OCI-LY1 (cell line): ENCODE results near the gene BCAS2.

Source experiments
- H2AFZ ChIP-seq: fragments of 200-600 bp; sonication (generic), shearing (Covaris generic); 2 replicates; pipeline ENCODE4 v1.6.0; 2014; ENCODE audit warnings: antibody characterized with exemption, mild to moderate bottlenecking, low read length
- H3F3A ChIP-seq: fragments of 200-600 bp; sonication (generic), shearing (Covaris generic); 2 replicates; pipeline ENCODE4 v1.6.0; 2014; ENCODE audit warnings: mild to moderate bottlenecking, antibody characterized with exemption, low read length, moderate library complexity; ENCODE audit not compliant: insufficient read depth
- H3K27ac ChIP-seq: fragments of 200-600 bp; sonication (generic); 2 replicates; pipeline ENCODE4 v1.5.1; 2014; ENCODE audit warnings: low read length, mixed run types, mild to moderate bottlenecking, low read depth; ENCODE audit not compliant: poor library complexity, severe bottlenecking
- H3K27me3 ChIP-seq: fragments of 200-600 bp; sonication (generic); 2 replicates; pipeline ENCODE4 v1.6.0; 2014; ENCODE audit warnings: antibody characterized with exemption, mild to moderate bottlenecking, low read length, moderate library complexity; ENCODE audit not compliant: insufficient read depth
- H3K36me3 ChIP-seq: fragments of 200-600 bp; sonication (generic); 2 replicates; pipeline ENCODE4 v1.6.1; 2014; ENCODE audit warnings: mild to moderate bottlenecking, antibody characterized with exemption, low read length, moderate library complexity, mixed read lengths; ENCODE audit not compliant: insufficient read depth
- H3K4me1 ChIP-seq: fragments of 200-600 bp; sonication (generic); 2 replicates; pipeline ENCODE4 v1.5.1; 2014; ENCODE audit warnings: mild to moderate bottlenecking, low read length, moderate library complexity; ENCODE audit not compliant: insufficient read depth, severe bottlenecking
- H3K4me2 ChIP-seq: fragments of 200-600 bp; sonication (generic), shearing (Covaris generic); 2 replicates; pipeline ENCODE4 v1.6.1; 2014; ENCODE audit warnings: low read length
- H3K4me3 ChIP-seq: fragments of 200-600 bp; sonication (generic); 2 replicates; pipeline ENCODE4 v1.5.1; 2014; ENCODE audit warnings: low read length, low read depth, mild to moderate bottlenecking, mixed read lengths; ENCODE audit not compliant: poor library complexity, severe bottlenecking
- H3K79me2 ChIP-seq: fragments of 200-600 bp; shearing (Covaris generic); 2 replicates; pipeline ENCODE4 v1.6.1; 2016; ENCODE audit warnings: mixed run types, low read length, mixed read lengths; ENCODE audit not compliant: insufficient read depth
- H3K9ac ChIP-seq: fragments of 200-600 bp; sonication (generic), shearing (Covaris generic); 2 replicates; pipeline ENCODE4 v1.6.1; 2014; ENCODE audit warnings: mild to moderate bottlenecking, low read length, mixed read lengths
- H3K9me2 ChIP-seq: fragments of 200-600 bp; sonication (generic), shearing (Covaris generic); 2 replicates; pipeline ENCODE4 v1.6.1; 2014; ENCODE audit warnings: low read depth, mild to moderate bottlenecking, low read length, mixed read lengths
- H3K9me3 ChIP-seq: fragments of 200-600 bp; shearing (Covaris generic); 2 replicates; pipeline ENCODE4 v1.6.1; 2014; ENCODE audit warnings: low read length, mixed read lengths
- H4K20me1 ChIP-seq: fragments of 200-600 bp; sonication (generic), shearing (Covaris generic); 2 replicates; pipeline ENCODE4 v1.6.0; 2016; ENCODE audit warnings: mild to moderate bottlenecking, low read length; ENCODE audit not compliant: insufficient read depth
- EZH2 ChIP-seq: fragments of 200-600 bp; sonication (generic), shearing (Covaris generic); IDR thresholded peaks from 2 replicates; pipeline ENCODE4 v1.8.0; 2017; ENCODE audit warnings: borderline replicate concordance, mixed run types, mild to moderate bottlenecking, antibody characterized with exemption, low read length, moderate library complexity, mixed read lengths
- TF ChIP-seq, protein P1 (sequence below): fragments of 200-600 bp; sonication (generic), shearing (Covaris generic); IDR thresholded peaks from 2 replicates; pipeline ENCODE4 v1.5.1; 2017; ENCODE audit warnings: mild to moderate bottlenecking, antibody characterized with exemption, low read length, moderate library complexity, mixed read lengths

BCAS2 gene

DNA sequence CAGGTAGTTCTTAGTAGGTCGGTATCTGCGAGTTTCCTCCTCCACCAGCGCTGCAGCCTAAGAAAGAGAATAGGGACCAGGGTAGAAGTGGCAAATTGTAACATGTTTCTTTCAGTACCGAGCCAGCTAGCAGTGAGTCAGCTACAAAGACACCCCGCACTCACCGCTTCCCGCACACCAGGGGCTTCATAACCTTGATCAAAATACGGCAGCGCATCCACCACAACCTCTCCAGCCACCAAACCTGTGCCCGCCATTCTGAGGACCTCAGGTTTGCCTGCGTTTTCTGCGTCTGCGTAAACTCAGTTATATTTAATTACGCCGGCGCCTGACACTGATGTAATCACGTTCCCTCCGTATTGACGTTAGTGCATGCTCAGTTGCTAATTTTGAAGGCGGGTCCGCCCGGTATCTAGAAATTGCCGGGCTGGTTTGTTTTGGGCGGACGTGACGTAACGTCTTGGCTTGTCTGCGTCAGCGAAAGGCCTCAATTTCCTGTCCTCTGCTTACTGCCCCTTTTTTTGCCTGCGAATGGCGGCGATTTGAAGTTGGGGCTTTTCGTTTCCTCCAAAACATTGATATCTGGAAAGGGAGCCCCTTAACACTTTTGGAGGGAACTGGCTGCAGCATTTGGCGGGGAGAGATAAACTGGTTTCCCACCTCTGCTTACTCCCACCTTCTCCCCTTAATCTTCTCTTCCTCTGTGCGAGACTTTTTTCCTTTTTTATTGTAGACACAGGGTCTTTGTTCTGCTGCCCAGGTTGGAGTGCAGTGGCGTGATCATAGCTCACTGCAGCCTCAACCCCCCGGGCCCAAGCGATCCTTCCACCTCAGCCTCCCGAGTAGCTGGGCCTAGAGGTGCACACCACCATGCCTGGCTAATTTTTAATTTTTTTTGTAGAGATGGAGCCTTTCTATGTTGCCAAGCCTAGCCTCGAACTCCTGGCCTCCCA, at the start of gene BCAS2:
TSS of gene BCAS2 (minus strand) at position 281 of the 953 bp plus-strand sequence. CDS start at position 257, 24 bp downstream.
- H3K27ac ChIP-seq, result no peak within 1 kb of the TSS

DNA sequence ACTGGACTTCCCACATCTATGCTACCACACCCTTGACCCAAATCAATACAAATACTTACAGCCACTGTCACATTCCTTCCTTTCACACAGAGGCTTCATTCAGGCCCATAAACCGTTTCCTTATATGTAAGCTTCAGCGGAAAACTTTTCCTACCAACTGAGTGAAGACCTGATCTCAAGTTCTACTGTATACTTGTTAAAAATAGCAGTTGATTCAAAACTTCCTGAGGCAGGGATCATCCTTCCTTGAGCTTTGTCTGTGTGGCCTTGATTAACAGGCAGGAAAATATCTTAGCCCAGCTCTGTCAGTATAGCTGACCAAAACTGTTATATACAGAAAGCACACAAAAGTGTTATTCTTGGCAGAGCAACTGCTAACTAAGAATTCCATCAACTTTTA, 45.7 kb upstream of the BCAS2 start:
- no peak overlapping the region for H3K9ac ChIP-seq
- no peaks in the 10 kb centered on the region for H3F3A ChIP-seq
- no peak overlapping the region for H3K27ac ChIP-seq
- no peak overlapping the region for H2AFZ ChIP-seq
- no peak overlapping the region for H3K4me3 ChIP-seq
- no peak overlapping the region for H3K4me2 ChIP-seq
- H3K9me3 ChIP-seq, result no peaks in the 10 kb centered on the region
- no peaks in the 10 kb centered on the region for H4K20me1 ChIP-seq
- H3K9me2 ChIP-seq, result no peaks in the 10 kb centered on the region
- H3K79me2 ChIP-seq, result no peaks in the 10 kb centered on the region
- H3K4me1 ChIP-seq, result no peaks in the 10 kb centered on the region
- no peaks in the 10 kb centered on the region for H3K36me3 ChIP-seq
- TF ChIP-seq, protein P1, sequence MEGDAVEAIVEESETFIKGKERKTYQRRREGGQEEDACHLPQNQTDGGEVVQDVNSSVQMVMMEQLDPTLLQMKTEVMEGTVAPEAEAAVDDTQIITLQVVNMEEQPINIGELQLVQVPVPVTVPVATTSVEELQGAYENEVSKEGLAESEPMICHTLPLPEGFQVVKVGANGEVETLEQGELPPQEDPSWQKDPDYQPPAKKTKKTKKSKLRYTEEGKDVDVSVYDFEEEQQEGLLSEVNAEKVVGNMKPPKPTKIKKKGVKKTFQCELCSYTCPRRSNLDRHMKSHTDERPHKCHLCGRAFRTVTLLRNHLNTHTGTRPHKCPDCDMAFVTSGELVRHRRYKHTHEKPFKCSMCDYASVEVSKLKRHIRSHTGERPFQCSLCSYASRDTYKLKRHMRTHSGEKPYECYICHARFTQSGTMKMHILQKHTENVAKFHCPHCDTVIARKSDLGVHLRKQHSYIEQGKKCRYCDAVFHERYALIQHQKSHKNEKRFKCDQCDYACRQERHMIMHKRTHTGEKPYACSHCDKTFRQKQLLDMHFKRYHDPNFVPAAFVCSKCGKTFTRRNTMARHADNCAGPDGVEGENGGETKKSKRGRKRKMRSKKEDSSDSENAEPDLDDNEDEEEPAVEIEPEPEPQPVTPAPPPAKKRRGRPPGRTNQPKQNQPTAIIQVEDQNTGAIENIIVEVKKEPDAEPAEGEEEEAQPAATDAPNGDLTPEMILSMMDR, result no peak
- no peak for TF ChIP-seq EZH2
- no peaks in the 10 kb centered on the region for H3K27me3 ChIP-seq

More for the DNA sequence above, at the start of gene BCAS2:
- Histone ChIP-seq H4K20me1 (no peaks in the 10 kb centered on the region), H3K4me1 (peaks cover 21% of the 10 kb centered on the region), H3K9me2 (no peaks in the 10 kb centered on the region), H3K27me3 (no peaks in the 10 kb centered on the region), H3F3A (no peaks in the 10 kb centered on the region), H3K36me3 (peaks cover 28% of the 10 kb centered on the region), H3K9me3 (no peaks in the 10 kb centered on the region), H3K79me2 (peaks cover 10% of the 10 kb centered on the region), H3K4me3 (peak within 1 kb of the TSS; percentile 75), H3K4me2 (peak within 1 kb of the TSS; percentile 67), H3K9ac (peak within 1 kb of the TSS; percentile 80), H2AFZ (peak within 1 kb of the TSS; percentile 29; the same call in 1 of the 2 replicates)
- TF ChIP-seq, protein P1, result no peak
- TF ChIP-seq EZH2, result no peak

DNA sequence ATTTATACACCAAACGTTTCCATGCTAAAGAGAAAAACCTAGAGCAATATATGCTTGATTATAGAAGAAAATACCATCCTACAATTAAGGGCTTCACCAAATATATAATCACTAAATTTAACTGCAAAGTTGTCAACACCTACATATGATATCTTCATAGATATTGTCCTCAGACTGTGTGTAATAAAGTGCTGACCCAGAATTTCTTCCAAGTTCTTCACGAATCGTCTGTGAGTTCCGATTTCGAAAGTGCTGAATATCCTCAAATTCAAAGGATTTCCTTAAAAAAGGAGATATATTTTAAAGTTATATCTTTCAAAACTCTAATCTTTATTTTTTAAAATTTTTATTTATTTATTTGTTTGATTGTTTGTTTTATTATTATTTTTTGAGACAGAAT, 41.9 kb upstream of the BCAS2 start:
- no peaks in the 10 kb centered on the region for H3K9me3 ChIP-seq

More for the DNA sequence above, 41.9 kb upstream of the BCAS2 start:
- no peak for TF ChIP-seq EZH2
- TF ChIP-seq, protein P1, result no peak
- no peak overlapping the region for H2AFZ ChIP-seq
- H3K4me1 ChIP-seq, result no peaks in the 10 kb centered on the region
- H3K27ac ChIP-seq, result no peak overlapping the region
- H3K79me2 ChIP-seq, result no peaks in the 10 kb centered on the region
- no peak overlapping the region for H3K9ac ChIP-seq
- no peaks in the 10 kb centered on the region for H3K9me2 ChIP-seq
- no peaks in the 10 kb centered on the region for H4K20me1 ChIP-seq
- H3F3A ChIP-seq, result no peaks in the 10 kb centered on the region
- no peaks in the 10 kb centered on the region for H3K27me3 ChIP-seq
- no peaks in the 10 kb centered on the region for H3K36me3 ChIP-seq
- no peak overlapping the region for H3K4me2 ChIP-seq
- no peak overlapping the region for H3K4me3 ChIP-seq
